Activated effector memory CD4-positive, alpha-beta T cell treated with anti-CD3 and anti-CD28 coated beads, Interleukin-2, amount 50 U/mL, for 16 hours (primary cell): ENCODE data around the gene ABCG4.
A peak's percentile ranks its signal among the peaks of the same experiment; 100 is the strongest.
"Not testable (repeated sequence)": the region's sequence is repeated elsewhere in the genome, so short reads cannot be mapped to it uniquely, and the experiment has no call there.

Experiments
- DNase-seq: peaks from one replicate; pipeline ENCODE4 v3.0.0-alpha.2; 2020

ABCG4 gene

GRCh38 chr11:119185981-119186634, 37.3 kb downstream of the ABCG4 start:
- no peak for DNase-seq

- DNase-seq = no peak
Observed at GRCh38 chr11:119187123-119187892, 38.5 kb downstream of the ABCG4 start.

- DNase-seq = no peak
Observed at GRCh38 chr11:119188067-119188466, 39.2 kb downstream of the ABCG4 start.

GRCh38 chr11:119188887-119189286, 40.0 kb downstream of the ABCG4 start:
- no peak for DNase-seq

- DNase-seq = no peak
Observed at GRCh38 chr11:119189393-119189792, 40.5 kb downstream of the ABCG4 start.

GRCh38 chr11:119190531-119190930, 41.7 kb downstream of the ABCG4 start:
- no peak for DNase-seq

- DNase-seq = not testable (repeated sequence)
Observed at GRCh38 chr11:119191265-119191664, 42.4 kb downstream of the ABCG4 start.

- DNase-seq = no peak
Observed at GRCh38 chr11:119192111-119192510, 43.3 kb downstream of the ABCG4 start.

- DNase-seq = no peak
Observed at GRCh38 chr11:119193001-119193400, 44.1 kb downstream of the ABCG4 start.

- no peak for DNase-seq
Observed at GRCh38 chr11:119193626-119194025, 44.8 kb downstream of the ABCG4 start.

- no peak for DNase-seq
Observed at GRCh38 chr11:119194811-119195440, 46.1 kb downstream of the ABCG4 start.

GRCh38 chr11:119195680-119196079, 46.8 kb downstream of the ABCG4 start:
- DNase-seq = no peak

GRCh38 chr11:119196833-119197483, 48.1 kb downstream of the ABCG4 start:
- peak; percentile 79 for DNase-seq

- DNase-seq = no peak
Observed at GRCh38 chr11:119198925-119199324, 50.1 kb downstream of the ABCG4 start.

- not testable (repeated sequence) for DNase-seq
Observed at GRCh38 chr11:119201236-119201635, 52.4 kb downstream of the ABCG4 start.

GRCh38 chr11:119202554-119202953, 53.7 kb downstream of the ABCG4 start:
- DNase-seq = no peak

- peak; percentile 19 for DNase-seq
Observed at GRCh38 chr11:119204066-119204465, 55.2 kb downstream of the ABCG4 start.

GRCh38 chr11:119205080-119205479, 56.2 kb downstream of the ABCG4 start:
- DNase-seq = peak; percentile 61

- DNase-seq = peak; percentile 99
Observed at GRCh38 chr11:119205574-119206510, 57.0 kb downstream of the ABCG4 start, which contains the start of gene CBL. Gene CBL, plus strand, starts transcription at chr11:119206339. Its CDS starts 79 bp downstream, at chr11:119206418.

- DNase-seq = peak; percentile 81
Observed at GRCh38 chr11:119206511-119207414, 57.9 kb downstream of the ABCG4 start.

- no peak for DNase-seq
Observed at GRCh38 chr11:119207415-119207960, 58.6 kb downstream of the ABCG4 start.
